Retina (tissue), 1 donor: Measurements from ENCODE around the gene PRKCE.

Experiments
- DNase-seq: peaks from one replicate; pipeline ENCODE4 v3.0.0-alpha.2; 2016

Gene PRKCE

GRCh38 chr2:45759310-45759851 is 107.9 kb downstream of the PRKCE start:
- peak; percentile 74 for DNase-seq

GRCh38 chr2:45761635-45762034 is 110.2 kb downstream of the PRKCE start:
- no peak for DNase-seq

GRCh38 chr2:45763255-45763654 is 111.8 kb downstream of the PRKCE start:
- DNase-seq, result no peak

- DNase-seq, result no peak
Measured at GRCh38 chr2:45763797-45764196, 112.3 kb downstream of the PRKCE start.

GRCh38 chr2:45765007-45765727 is 113.7 kb downstream of the PRKCE start:
- DNase-seq, result no peak

- no peak for DNase-seq
Measured at GRCh38 chr2:45765728-45766254, 114.3 kb downstream of the PRKCE start.

GRCh38 chr2:45768208-45768607 is 116.7 kb downstream of the PRKCE start:
- DNase-seq, result no peak

- DNase-seq, result no peak
Measured at GRCh38 chr2:45769056-45769455, 117.6 kb downstream of the PRKCE start.

GRCh38 chr2:45769854-45770576 is 118.5 kb downstream of the PRKCE start:
- no peak for DNase-seq

GRCh38 chr2:45770811-45771210 is 119.3 kb downstream of the PRKCE start:
- no peak for DNase-seq

GRCh38 chr2:45771261-45771660 is 119.8 kb downstream of the PRKCE start:
- DNase-seq, result peak; percentile 88

GRCh38 chr2:45772038-45772437 is 120.6 kb downstream of the PRKCE start:
- DNase-seq, result no peak

- DNase-seq, result no peak
Measured at GRCh38 chr2:45773909-45774308, 122.4 kb downstream of the PRKCE start.

GRCh38 chr2:45774688-45775244 is 123.3 kb downstream of the PRKCE start:
- no peak for DNase-seq

- DNase-seq, result no peak
Measured at GRCh38 chr2:45776160-45776955, 124.9 kb downstream of the PRKCE start.

GRCh38 chr2:45777996-45778719 is 126.7 kb downstream of the PRKCE start:
- DNase-seq, result no peak

- no peak for DNase-seq
Measured at GRCh38 chr2:45778720-45779171, 127.3 kb downstream of the PRKCE start.

GRCh38 chr2:45780541-45781463 is 129.3 kb downstream of the PRKCE start:
- no peak for DNase-seq

- DNase-seq, result no peak
Measured at GRCh38 chr2:45781464-45781811, 130.0 kb downstream of the PRKCE start.

GRCh38 chr2:45782436-45782835 is 131.0 kb downstream of the PRKCE start:
- no peak for DNase-seq

- DNase-seq, result no peak
Measured at GRCh38 chr2:45782986-45783385, 131.5 kb downstream of the PRKCE start.
